Measurements from ENCODE around the gene CRB2. TPM values are rescaled to one million over a fixed set of nuclear protein-coding genes. Genes with fewer than 3 reads are reported as not detected.
A peak's percentile ranks its signal among the peaks of the same experiment; 100 is the strongest.

Gene CRB2
- total and polyA plus RNA-seq, 2 of the 13 experiments (the other 11 are each of a cell fraction or from before 2014, with no cell fraction given): 0.01 to 0.29 TPM

DNA sequence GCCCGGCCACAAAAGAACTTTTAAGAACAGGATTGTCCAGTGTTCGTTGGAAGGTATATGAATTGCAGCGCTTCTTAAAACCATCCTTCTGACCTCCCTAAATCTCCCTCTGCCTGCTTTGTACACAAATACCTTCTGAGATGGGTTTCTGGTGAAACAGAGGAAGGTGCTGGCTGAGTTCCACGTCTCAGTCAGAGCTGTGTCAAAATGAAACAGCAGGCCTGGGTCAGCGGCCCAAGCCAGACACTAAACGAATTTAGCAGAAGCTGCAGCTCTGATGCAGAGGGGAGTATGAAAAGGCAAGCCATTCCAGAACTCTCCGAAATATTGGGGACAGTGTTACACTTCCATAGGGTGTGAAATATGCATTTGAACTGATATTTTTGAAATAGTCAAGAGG is 37.8 kb upstream of the CRB2 start:
- Histone ChIP-seq H3K4me2 (ENCODE audit: low read depth, low read length) (peak overlapping the region; percentile 79), H3K27ac (ENCODE audit: extremely low read length, insufficient read depth, low read length) (no peak overlapping the region), H4K20me1 (ENCODE audit: insufficient read depth, low read length) (no peaks in the 10 kb centered on the region), H3K27me3 (ENCODE audit: control insufficient read depth in 1 of 2, insufficient read depth in 2 of 2, low read length in 2 of 2) (peaks cover 0 to 9% of the 10 kb centered on the region in 2 experiments; a peak in 1 of 5 replicates), H3K36me3 (replicated peaks in 1 of 2; ENCODE audit: control insufficient read depth in 1 of 2, insufficient read depth in 2 of 2, low read length in 2 of 2) (no peaks in the 10 kb centered on the region), H3K4me1 (ENCODE audit: insufficient read depth, low read length) (peaks cover 82% of the 10 kb centered on the region), H2AFZ (ENCODE audit: low read length) (no peak overlapping the region), H3K4me3 (replicated peaks in 1 of 3; ENCODE audit: insufficient read depth in 1 of 3, low read depth in 2 of 3, low read length in 3 of 3) (peak overlapping the region in 1 of 3 experiments; percentile 56; a peak in 2 of 6 replicates), H3K9ac (ENCODE audit: insufficient read depth, low read depth, low read length) (no peak overlapping the region), H3K9me3 (ENCODE audit: low read length) (no peaks in the 10 kb centered on the region), H3K79me2 (ENCODE audit: insufficient read depth, low read length) (no peaks in the 10 kb centered on the region)
- intact Hi-C loops (cut with micrococcal nuclease; ENCODE audit: unreplicated experiment): no loop called here
- no TSS peak for BruUV-seq (replicated peaks)
- ChIA-PET CTCF (ENCODE audit: low intra/inter-chr PET ratio, low total read pairs) (no interaction called here), POLR2A (no interaction called here)
- DNase-seq (ENCODE audit: low spot score): no peak
- no peak for FAIRE-seq
- in situ Hi-C loops (cut with HindIII; ENCODE audit: extremely low pct_ligation_motif_present, low pct_unique_long_range_greater_than_20kb): no loop called here
- TF ChIP-seq FOXP4 (CRISPR knock-in tag; IDR thresholded peaks at IDR 0.05) (0 out of 2 replicates have a peak, but pooled peaks have one; percentile 0), ZSCAN30 (CRISPR knock-in tag; IDR thresholded peaks at IDR 0.05) (no peak), SOX6 (IDR thresholded peaks at IDR 0.05) (no peak), SOX6 (CRISPR knock-in tag; IDR thresholded peaks at IDR 0.05) (0 out of 2 replicates have a peak, but pooled peaks have one; percentile 2), PREB (CRISPR knock-in tag; IDR thresholded peaks at IDR 0.05) (no peak), RORA (CRISPR knock-in tag; IDR thresholded peaks at IDR 0.05) (no peak)
- peak; percentile 12; the same call in 2 of the 3 replicates for ATAC-seq
- 24% methylated on average over 7 of the region's 7 CpGs for whole genome bisulfite sequencing (ENCODE audit: low lambda C conversion rate)
